SK-N-SH (cell line): ENCODE data around the gene CNN2. TPM values are rescaled to one million over a fixed set of nuclear protein-coding genes. Genes with fewer than 3 reads are reported as not detected.

Experiments
- CTCF ChIA-PET: fragments of 300-600, 350-600 bp; formaldehyde crosslinking; extraction: SDS; loops from one replicate; lab custom pipeline; 2021; lab: Yijun Ruan, JAX
- POLR2A ChIA-PET: fragments of 350-600 bp; sonication (Branson Sonifier 250); formaldehyde crosslinking; extraction: SDS; loops from one replicate; lab custom pipeline; 2020; ENCODE audit warnings: antibody characterized with exemption, inconsistent platforms; lab: Yijun Ruan, JAX
- DNase-seq: peaks from one replicate; pipeline ENCODE4 v3.0.0; 2012
- H2AFZ ChIP-seq: fragments of 200-600 bp; sonication (generic); 2 replicates; pipeline ENCODE4 v1.8.1; 2016; ENCODE audit warnings: antibody characterized with exemption, mild to moderate bottlenecking, low read depth
- H3F3A ChIP-seq: fragments of 200-600 bp; sonication (generic); replicated peaks from 2 replicates; pipeline ENCODE3; 2016; ENCODE audit warnings: antibody characterized with exemption, mild to moderate bottlenecking; ENCODE audit not compliant: insufficient read depth
- H3K27ac ChIP-seq, 2 experiments: fragments of 200-500 bp in 1 of 2; fragments of 200-600 bp in 1 of 2; sonication (Bioruptor generic) in 1 of 2; sonication (generic), shearing (Covaris generic) in 1 of 2; 2 replicates each; pipeline versions ENCODE4 v1.5.1 to v1.6.1; 2014 to 2016; ENCODE audit warnings: low read depth in 2 of 2, inconsistent platforms in 1 of 2, low read length in 1 of 2, mild to moderate bottlenecking in 1 of 2, mixed read lengths in 1 of 2
- H3K27me3 ChIP-seq: fragments of 200-600 bp; sonication (generic), shearing (Covaris generic); 2 replicates; pipeline ENCODE4 v1.6.1; 2016; ENCODE audit warnings: mixed run types; ENCODE audit not compliant: insufficient read depth
- H3K36me3 ChIP-seq, 2 experiments: fragments of 200-500 bp in 1 of 2; fragments of 200-600 bp in 1 of 2; sonication (Bioruptor generic) in 1 of 2; sonication (generic) in 1 of 2; replicated peaks in 1 of 2; 2 replicates each; pipeline versions ENCODE3 to v1.5.1; 2014 to 2016; ENCODE audit warnings: low read length in 1 of 2, mild to moderate bottlenecking in 1 of 2; ENCODE audit not compliant: insufficient read depth in 2 of 2, control insufficient read depth in 1 of 2
- H3K4me1 ChIP-seq, 2 experiments: fragments of 200-500 bp in 1 of 2; fragments of 200-600 bp in 1 of 2; sonication (Bioruptor generic) in 1 of 2; sonication (generic), shearing (Covaris generic) in 1 of 2; 2 replicates each; pipeline versions ENCODE4 v1.5.1 to v1.6.1; 2014 to 2016; ENCODE audit warnings: low read depth in 1 of 2, low read length in 1 of 2, mixed run types in 1 of 2; ENCODE audit not compliant: insufficient read depth in 2 of 2, control insufficient read depth in 1 of 2
- H3K4me2 ChIP-seq: fragments of 200-600 bp; sonication (generic), shearing (Covaris generic); 2 replicates; pipeline ENCODE4 v1.6.1; 2017; ENCODE audit warnings: mixed run types
- H3K4me3 ChIP-seq, 2 experiments: fragments of 200-500 bp in 1 of 2; fragments of 200-600 bp in 1 of 2; sonication (Bioruptor generic) in 1 of 2; sonication (generic), shearing (Covaris generic) in 1 of 2; 2 replicates each; pipeline versions ENCODE4 v1.5.1 to v1.8.1; 2014 to 2016; ENCODE audit warnings: low read depth in 2 of 2, inconsistent platforms in 1 of 2, low read length in 1 of 2, mild to moderate bottlenecking in 1 of 2, mixed read lengths in 1 of 2, moderate library complexity in 1 of 2
- H3K79me2 ChIP-seq: fragments of 200-600 bp; sonication (generic); 2 replicates; pipeline ENCODE4 v1.8.1; 2017; ENCODE audit warnings: mild to moderate bottlenecking; ENCODE audit not compliant: insufficient read depth
- H3K9ac ChIP-seq: fragments of 200-600 bp; sonication (generic); 2 replicates; pipeline ENCODE4 v1.6.1; 2017; ENCODE audit warnings: mixed run types
- H3K9me2 ChIP-seq: fragments of 200-600 bp; sonication (generic); 2 replicates; pipeline ENCODE4 v1.6.1; 2017; ENCODE audit warnings: mixed run types
- H3K9me3 ChIP-seq: fragments of 200-600 bp; sonication (generic); 2 replicates; pipeline ENCODE4 v1.6.1; 2017; ENCODE audit warnings: mixed run types, mild to moderate bottlenecking, moderate library complexity
- H4K20me1 ChIP-seq: fragments of 200-600 bp; sonication (generic); 2 replicates; pipeline ENCODE4 v1.6.1; 2017; ENCODE audit warnings: mild to moderate bottlenecking, mixed run types; ENCODE audit not compliant: insufficient read depth
- CTCF ChIP-seq: fragments of 200-600 bp; sonication (generic); IDR thresholded peaks from 2 replicates; pipeline ENCODE4 v1.6.1; 2017; ENCODE audit warnings: antibody characterized with exemption, mild to moderate bottlenecking, moderate library complexity
- ELF1 ChIP-seq: IDR thresholded peaks from 2 replicates; pipeline ENCODE4 v1.4.0; 2012
- FOSL2 ChIP-seq: IDR thresholded peaks from 2 replicates; pipeline ENCODE4 v1.4.0; 2012; ENCODE audit warnings: low read depth, mild to moderate bottlenecking, moderate library complexity, borderline replicate concordance
- FOXJ3 ChIP-seq: sonication (generic); formaldehyde crosslinking; IDR thresholded peaks from 2 replicates; pipeline ENCODE4 v1.5.1; 2020; ENCODE audit warnings: mild to moderate bottlenecking, missing genetic modification reagents
- GATA2 ChIP-seq: sonication (generic); formaldehyde crosslinking; IDR thresholded peaks from 2 replicates; pipeline ENCODE4 v1.5.0; 2020; ENCODE audit warnings: mild to moderate bottlenecking, missing genetic modification reagents
- REST ChIP-seq: IDR thresholded peaks from 2 replicates; pipeline ENCODE4 v1.6.1; 2012; ENCODE audit warnings: mild to moderate bottlenecking, low read depth, low read length, moderate library complexity
- RXRA ChIP-seq: IDR thresholded peaks from 2 replicates; pipeline ENCODE4 v1.4.0; 2012; ENCODE audit warnings: low read depth, mild to moderate bottlenecking, borderline replicate concordance
- SIN3A ChIP-seq: IDR thresholded peaks from 2 replicates; pipeline ENCODE4 v1.6.1; 2012; ENCODE audit warnings: low read depth, mild to moderate bottlenecking, low read length, moderate library complexity, borderline replicate concordance
- SMC3 ChIP-seq: IDR thresholded peaks from 2 replicates; pipeline ENCODE4 v1.6.1; 2012; ENCODE audit warnings: low read depth, low read length, improper control_type of control experiment
- TAF1 ChIP-seq: IDR thresholded peaks from 2 replicates; pipeline ENCODE4 v1.6.1; 2012; ENCODE audit warnings: low read depth, mild to moderate bottlenecking, low read length, moderate library complexity, borderline replicate concordance
- TEAD4 ChIP-seq: IDR thresholded peaks from 2 replicates; pipeline ENCODE4 v1.4.0; 2012; ENCODE audit warnings: mild to moderate bottlenecking, borderline replicate concordance; ENCODE audit not compliant: insufficient read depth
- WGBS: methylation state at CpG from one replicate; pipeline ENCODE4 v1.1.6; 2017; ENCODE audit warnings: low lambda C conversion rate; 5-methylcytosine and 5-hydroxymethylcytosine counted together
- polyA plus RNA-seq, 3 experiments: library from polyadenylated mRNA; depleted of rRNA; stranded (reverse); fragments of >200 nt; gene quantifications; 2 replicates each; pipeline ENCODE4 v1.2.3, GENCODE V29; 2012

CNN2 gene
- polyA plus RNA-seq, 1 of the 3 experiments (the other 2 are of a cell fraction), result 279 TPM

GRCh38 chr19:1006711-1007398, 19.6 kb upstream of the CNN2 start:
- Histone ChIP-seq H3K9me3 (no peaks in the 10 kb centered on the region), H3F3A (peaks cover 13% of the 10 kb centered on the region), H3K4me2 (no peak overlapping the region), H4K20me1 (no peaks in the 10 kb centered on the region), H3K9me2 (no peaks in the 10 kb centered on the region), H3K9ac (no peak overlapping the region), H3K79me2 (no peaks in the 10 kb centered on the region), H3K27ac (no peak overlapping the region), H3K36me3 (peaks cover 0 to 26% of the 10 kb centered on the region in 2 experiments), H3K4me1 (peaks cover 0 to 4% of the 10 kb centered on the region in 2 experiments; a peak in 1 of 4 replicates), H3K27me3 (peaks cover 22% of the 10 kb centered on the region), H2AFZ (no peak overlapping the region), H3K4me3 (no peak overlapping the region)
- 82% methylated on average over 17 of the region's 27 CpGs for WGBS
- POLR2A ChIA-PET, result no interaction called here
- DNase-seq, result no peak
- CTCF ChIA-PET, result interaction anchor here (1.3 to 2.3 kb wide), 2 partner anchors 12 to 26 kb away, joined by 3 to 6 read pairs; no protein-coding TSS in a partner anchor
- no peak for TF ChIP-seq SMC3
- TF ChIP-seq CTCF, result no peak
- TF ChIP-seq FOSL2, result no peak
- no peak for TF ChIP-seq TAF1
- TF ChIP-seq FOXJ3, result no peak
- TF ChIP-seq TEAD4, result no peak
- no peak for TF ChIP-seq ELF1
- no peak for TF ChIP-seq RXRA
- no peak for TF ChIP-seq REST
- TF ChIP-seq SIN3A, result no peak
- no peak for TF ChIP-seq GATA2
